Right ventricle myocardium superior (tissue), 1 donor: Measurements from ENCODE around the gene PEX14. TPM values are rescaled to one million over a fixed set of nuclear protein-coding genes. Genes with fewer than 3 reads are reported as not detected.

Source experiments
- ATAC-seq: fragments of 200-7000 bp; cut with Tn5 transposase; one replicate; pipeline ENCODE4 v1.9.1; 2020; ENCODE audit warnings: mild to moderate bottlenecking; ENCODE audit not compliant: poor library complexity
- DNase-seq: peaks from one replicate; pipeline ENCODE4 v3.0.0-alpha.2; 2020
- intact Hi-C: fragments of 100-400 bp; cut with DNase I; formaldehyde crosslinking; loops from one replicate; pipeline ENCODE4 v1.11.2; 2022
- total RNA-seq: library from RNA; stranded (reverse); fragmentation: NEBNext Ultra II Directional; extraction: Animal tissue kit (Norgen Biotek cat#: 25700); gene quantifications from one replicate; pipeline ENCODE4 v1.2.1, GENCODE V29; 2021
- donor health status: DM: no; HTN: yes; CAD: no; lungs with severe emphysema.

Gene PEX14
- total RNA-seq, 1 donor from 2014 or later = 18.4 TPM

GRCh38 chr1:10644307-10645128, 169.8 kb downstream of the PEX14 start:
- ATAC-seq (no peak), DNase-seq (no peak)
- intact Hi-C loops = no loop called here

- intact Hi-C loops = no loop called here
- ATAC-seq (peak; percentile 81), DNase-seq (peak; percentile 71)
Measured at GRCh38 chr1:10646347-10646861, 171.7 kb downstream of the PEX14 start.

DNA sequence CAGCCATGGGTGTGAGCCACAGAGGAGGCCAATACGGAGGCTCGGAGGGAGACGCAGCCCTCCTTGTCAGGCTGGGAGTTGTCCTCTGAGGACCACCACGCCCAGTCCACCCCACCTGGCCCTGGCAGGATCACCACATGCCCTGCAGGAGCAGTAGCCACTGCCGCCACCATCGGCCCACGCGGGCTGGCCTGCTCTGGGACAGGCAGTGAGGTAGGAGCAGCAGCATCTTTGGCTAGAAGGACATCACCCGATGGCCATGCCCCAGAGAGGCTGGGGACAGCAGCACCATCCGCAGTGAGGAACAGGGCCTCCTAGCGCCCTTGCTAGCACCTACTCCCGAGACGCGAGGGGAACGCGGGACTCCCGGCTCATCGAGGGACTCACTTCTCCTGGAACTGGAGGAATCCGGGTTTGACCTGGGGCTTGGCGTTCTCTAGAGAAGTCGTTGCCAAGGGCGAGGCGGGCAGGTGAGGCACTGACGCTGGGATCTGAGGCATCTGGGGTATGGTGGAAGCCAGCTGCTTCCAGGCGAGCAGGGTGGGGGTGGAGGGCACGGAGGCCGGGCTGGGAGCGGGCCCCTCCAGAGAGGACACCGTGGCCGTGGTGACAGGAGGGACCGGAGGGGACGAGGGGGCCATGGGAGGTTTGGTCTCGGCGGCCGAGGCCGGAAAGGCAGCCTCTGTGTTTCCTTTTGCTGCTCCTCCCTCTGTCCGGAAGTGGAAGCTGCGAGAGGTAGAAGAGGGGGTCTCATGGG, 172.8 kb downstream of the PEX14 start:
- intact Hi-C loops = no loop called here

GRCh38 chr1:10648689-10649516, 174.2 kb downstream of the PEX14 start:
- DNase-seq = no peak
- ATAC-seq = no peak
- intact Hi-C loops = no loop called here

More for the DNA sequence above, 172.8 kb downstream of the PEX14 start:
- ATAC-seq = no peak
- no peak for DNase-seq

- DNase-seq (no peak), ATAC-seq (no peak)
- intact Hi-C loops = no loop called here
Measured at GRCh38 chr1:10649517-10650201, 174.9 kb downstream of the PEX14 start.

DNA sequence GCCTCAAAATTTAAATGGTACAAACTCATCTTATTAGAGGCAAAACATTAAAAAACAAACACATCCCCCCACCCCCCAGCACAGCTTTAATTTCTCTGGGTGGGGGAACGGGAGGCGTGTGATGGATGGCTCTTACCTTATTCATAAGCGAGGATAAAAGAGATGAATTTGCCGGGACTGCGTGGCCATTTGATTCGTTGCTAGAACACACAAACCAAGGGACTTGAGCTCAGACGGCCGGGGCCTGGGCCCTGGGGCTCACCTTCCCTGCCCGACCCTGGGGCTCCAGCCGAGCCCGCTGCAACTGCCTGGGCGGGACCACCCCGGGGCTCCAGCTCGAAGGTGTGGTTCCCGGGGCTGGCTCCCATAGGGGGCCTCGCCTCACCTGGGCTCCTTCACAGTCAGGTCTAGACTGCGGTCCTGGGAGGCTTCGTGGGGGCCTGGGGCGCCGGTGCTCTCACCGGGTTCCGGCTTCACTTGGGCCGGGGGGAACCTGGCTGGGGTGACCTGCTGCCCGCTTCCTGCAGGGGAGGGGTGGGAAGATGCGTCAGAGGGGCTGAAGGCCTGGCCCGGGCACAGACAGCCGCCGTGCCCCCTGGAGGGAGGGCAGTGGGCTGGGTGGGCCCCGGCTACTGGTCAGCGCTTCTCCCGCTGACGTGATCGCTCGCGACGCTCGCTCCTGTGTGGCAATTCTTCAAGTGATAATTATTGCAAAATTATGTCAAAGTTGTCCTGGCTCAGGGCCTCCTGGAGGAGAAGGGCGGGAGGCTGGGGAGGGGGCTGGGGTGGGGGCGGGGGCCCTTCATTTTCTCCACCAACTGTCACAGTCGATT, 176.0 kb downstream of the PEX14 start:
- intact Hi-C loops = no loop called here
- ATAC-seq (no peak), DNase-seq (no peak)

- DNase-seq (no peak), ATAC-seq (no peak)
- intact Hi-C loops = no loop called here
Measured at GRCh38 chr1:10651389-10651766, 176.6 kb downstream of the PEX14 start.

DNA sequence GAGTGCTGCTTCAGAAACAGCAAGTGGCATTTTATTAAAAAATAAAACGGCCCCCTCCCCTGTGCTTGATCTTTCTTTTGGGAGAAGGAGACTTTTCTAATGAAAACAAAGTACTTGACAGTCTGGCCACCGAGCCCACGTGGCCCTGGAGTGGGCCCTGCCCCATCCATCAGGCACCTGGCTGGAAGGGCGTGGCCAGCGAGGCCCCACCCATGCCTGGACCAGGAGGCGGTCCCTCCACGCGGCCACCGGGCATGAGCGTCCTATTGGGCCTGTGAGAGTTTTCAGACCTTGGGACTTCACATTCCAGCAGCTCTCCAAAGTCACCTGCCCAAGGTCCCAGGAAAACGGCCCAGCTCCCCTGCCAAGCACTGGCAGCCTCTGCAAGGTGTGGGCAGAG, 177.0 kb downstream of the PEX14 start:
- DNase-seq (no peak), ATAC-seq (no peak)
- intact Hi-C loops = no loop called here

DNA sequence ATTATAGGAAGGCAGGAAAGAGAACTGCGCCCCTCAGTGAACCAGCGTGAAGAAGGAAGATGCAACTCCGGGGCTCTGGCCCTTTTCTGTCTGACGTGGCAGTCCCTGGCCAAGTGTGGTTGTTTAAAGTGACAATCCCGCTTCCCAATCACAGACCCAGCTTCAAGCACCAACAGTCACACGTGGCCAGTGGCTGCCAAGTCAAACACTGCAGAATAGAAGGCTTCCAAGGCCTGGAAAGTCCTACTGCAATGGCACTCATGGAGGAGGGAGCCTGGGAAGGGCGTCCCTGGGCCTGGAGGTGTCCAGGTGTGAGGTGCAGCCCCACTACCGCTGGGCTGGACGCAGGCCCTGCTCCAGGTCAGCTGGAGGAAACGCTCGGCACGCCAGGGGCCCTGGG, 177.9 kb downstream of the PEX14 start:
- no peak for ATAC-seq
- intact Hi-C loops = no loop called here
- no peak for DNase-seq

- ATAC-seq (peak; percentile 12), DNase-seq (no peak)
- intact Hi-C loops = no loop called here
Measured at GRCh38 chr1:10653370-10654125, 178.8 kb downstream of the PEX14 start.

GRCh38 chr1:10655002-10655401, 180.3 kb downstream of the PEX14 start:
- intact Hi-C loops = no loop called here
- ATAC-seq = no peak
- no peak for DNase-seq

DNA sequence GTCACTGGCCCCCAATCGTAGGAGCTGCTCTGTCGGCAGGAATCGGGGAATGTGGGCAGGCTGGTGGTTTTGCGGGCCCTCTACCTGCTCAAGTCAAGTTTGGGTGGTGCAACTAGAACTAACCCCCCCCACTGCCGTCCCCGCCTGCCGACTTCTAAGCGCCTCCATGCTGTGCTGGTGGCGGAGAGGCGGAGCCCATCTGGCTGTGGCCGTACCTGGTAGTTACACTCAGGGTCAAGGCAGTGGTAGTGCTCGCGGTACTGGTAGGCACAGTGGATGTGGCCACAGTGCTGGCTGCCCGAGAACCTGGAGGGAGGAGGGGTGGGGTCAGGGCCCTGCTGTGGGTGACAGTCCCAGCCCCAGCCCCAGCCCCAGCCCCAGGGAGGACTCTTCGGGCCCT, 181.7 kb downstream of the PEX14 start:
- intact Hi-C loops = no loop called here
- ATAC-seq = no peak
- no peak for DNase-seq

GRCh38 chr1:10657088-10657847, 182.5 kb downstream of the PEX14 start:
- no peak for DNase-seq
- no peak for ATAC-seq
- intact Hi-C loops = no loop called here

- DNase-seq (no peak), ATAC-seq (no peak)
- intact Hi-C loops = no loop called here
Measured at GRCh38 chr1:10658396-10659066, 183.8 kb downstream of the PEX14 start.

GRCh38 chr1:10659218-10659617, 184.5 kb downstream of the PEX14 start:
- intact Hi-C loops = no loop called here
- ATAC-seq (no peak), DNase-seq (no peak)
